Stimulated activated naive CD4-positive, alpha-beta T cell treated with Interleukin-2 at 50 U/mL for 16 hours (primary cell): ENCODE data around the gene CCDC197.

Experiments used
- DNase-seq: peaks from one replicate; lab custom pipeline; 2025; lab: John Stamatoyannopoulos, UW

The CCDC197 gene

GRCh38 chr14:94043111-94043755 is 46.1 kb downstream of the CCDC197 start:
- DNase-seq = no peak

GRCh38 chr14:94043756-94044475 is 46.8 kb downstream of the CCDC197 start:
- no peak for DNase-seq

GRCh38 chr14:94044476-94045091 is 47.5 kb downstream of the CCDC197 start:
- no peak for DNase-seq

- DNase-seq = no peak
Observed at GRCh38 chr14:94045101-94045500, 48.0 kb downstream of the CCDC197 start.

- no peak for DNase-seq
Observed at GRCh38 chr14:94045563-94046345, 48.7 kb downstream of the CCDC197 start.

GRCh38 chr14:94046696-94047250 is 49.7 kb downstream of the CCDC197 start:
- no peak for DNase-seq

- no peak for DNase-seq
Observed at GRCh38 chr14:94047581-94047980, 50.5 kb downstream of the CCDC197 start.

- no peak for DNase-seq
Observed at GRCh38 chr14:94048691-94049624, 51.9 kb downstream of the CCDC197 start.

GRCh38 chr14:94049625-94050023 is 52.5 kb downstream of the CCDC197 start:
- no peak for DNase-seq

- DNase-seq = no peak
Observed at GRCh38 chr14:94050231-94050880, 53.3 kb downstream of the CCDC197 start.

- DNase-seq = no peak
Observed at GRCh38 chr14:94051115-94051514, 54.0 kb downstream of the CCDC197 start.

- DNase-seq = no peak
Observed at GRCh38 chr14:94051779-94052178, 54.7 kb downstream of the CCDC197 start.

- no peak for DNase-seq
Observed at GRCh38 chr14:94052199-94052598, 55.1 kb downstream of the CCDC197 start.

- DNase-seq = no peak
Observed at GRCh38 chr14:94052662-94053061, 55.6 kb downstream of the CCDC197 start.

- DNase-seq = no peak
Observed at GRCh38 chr14:94054401-94054800, 57.3 kb downstream of the CCDC197 start.

- DNase-seq = no peak
Observed at GRCh38 chr14:94054936-94055335, 57.8 kb downstream of the CCDC197 start.

GRCh38 chr14:94056579-94057308 is 59.6 kb downstream of the CCDC197 start:
- DNase-seq = peak; percentile 5

- DNase-seq = no peak
Observed at GRCh38 chr14:94058128-94058673, 61.1 kb downstream of the CCDC197 start.
